ENCODE measurements around the gene SRRM5. TPM values are rescaled to one million over a fixed set of nuclear protein-coding genes. Genes with fewer than 3 reads are reported as not detected.

The SRRM5 gene
- polyA plus RNA-seq, 1 of the 3 experiments (the other 2 are of a cell fraction) = 0.15 TPM

- no peak for TF ChIP-seq ZBTB33 (IDR thresholded peaks at IDR 0.05; ENCODE audit: borderline replicate concordance, low read depth)
- no peak overlapping the region for H3K9ac ChIP-seq
- H3K9me3 ChIP-seq = no peaks in the 10 kb centered on the region
- H4K20me1 ChIP-seq (ENCODE audit: insufficient read depth) = no peaks in the 10 kb centered on the region
- no peak for DNase-seq
- H3K36me3 ChIP-seq (replicated peaks in 1 of 2; ENCODE audit: control insufficient read depth in 1 of 2, insufficient read depth in 2 of 2, low read length in 1 of 2) = peaks cover 7 to 11% of the 10 kb centered on the region in 2 experiments
- no peak overlapping the region for H3K27ac ChIP-seq (ENCODE audit: low read depth in 2 of 2, low read length in 1 of 2)
- H3K79me2 ChIP-seq (ENCODE audit: insufficient read depth) = peaks cover 22% of the 10 kb centered on the region
- H3F3A ChIP-seq (replicated peaks; ENCODE audit: insufficient read depth) = peaks cover 12% of the 10 kb centered on the region
- WGBS (ENCODE audit: low lambda C conversion rate) = 92% methylated on average over 7 of the region's 7 CpGs
- H3K4me2 ChIP-seq = no peak overlapping the region
- CTCF ChIA-PET = interaction anchor here (0.8 kb wide), 1 partner anchor 9 kb away, joined by 3 read pairs; no protein-coding TSS in a partner anchor
- no peaks in the 10 kb centered on the region for H3K9me2 ChIP-seq
- POLR2A ChIA-PET = no interaction called here
- H2AFZ ChIP-seq (ENCODE audit: low read depth) = no peak overlapping the region
- H3K4me1 ChIP-seq (ENCODE audit: control insufficient read depth in 1 of 2, insufficient read depth in 2 of 2, low read depth in 1 of 2, low read length in 1 of 2) = no peaks in the 10 kb centered on the region
- H3K27me3 ChIP-seq (ENCODE audit: insufficient read depth) = no peaks in the 10 kb centered on the region
- no peak overlapping the region for H3K4me3 ChIP-seq (ENCODE audit: low read depth in 2 of 2, low read length in 1 of 2)
Observed at GRCh38 chr19:43606569-43607229, 5.2 kb upstream of the SRRM5 start.

GRCh38 chr19:43607238-43608205 is 4.4 kb upstream of the SRRM5 start:
- H3K36me3 ChIP-seq (replicated peaks in 1 of 2; ENCODE audit: control insufficient read depth in 1 of 2, insufficient read depth in 2 of 2, low read length in 1 of 2) = peaks cover 4 to 13% of the 10 kb centered on the region in 2 experiments
- CTCF ChIA-PET = no interaction called here
- H4K20me1 ChIP-seq (ENCODE audit: insufficient read depth) = no peaks in the 10 kb centered on the region
- DNase-seq = no peak
- POLR2A ChIA-PET = no interaction called here
- TF ChIP-seq USF1 (IDR thresholded peaks at IDR 0.05; ENCODE audit: borderline replicate concordance, low read depth) (no peak), GABPA (IDR thresholded peaks at IDR 0.05; ENCODE audit: low read depth) (no peak), SIN3A (IDR thresholded peaks at IDR 0.05; ENCODE audit: borderline replicate concordance, low read depth, low read length) (no peak), PBX3 (IDR thresholded peaks at IDR 0.05) (no peak), TAF1 (IDR thresholded peaks at IDR 0.05; ENCODE audit: borderline replicate concordance, low read depth, low read length) (no peak), IRF3 (IDR thresholded peaks at IDR 0.05; ENCODE audit: low read depth, low read length) (no peak), TEAD4 (IDR thresholded peaks at IDR 0.05; ENCODE audit: borderline replicate concordance, insufficient read depth) (no peak), USF2 (IDR thresholded peaks at IDR 0.05; ENCODE audit: borderline replicate concordance, low read depth, low read length) (no peak)
- no peak overlapping the region for H3K4me3 ChIP-seq (ENCODE audit: low read depth in 2 of 2, low read length in 1 of 2)
- H3K79me2 ChIP-seq (ENCODE audit: insufficient read depth) = peaks cover 31% of the 10 kb centered on the region
- H2AFZ ChIP-seq (ENCODE audit: low read depth) = no peak overlapping the region
- H3K4me1 ChIP-seq (ENCODE audit: control insufficient read depth in 1 of 2, insufficient read depth in 2 of 2, low read depth in 1 of 2, low read length in 1 of 2) = no peaks in the 10 kb centered on the region
- no peak overlapping the region for H3K27ac ChIP-seq (ENCODE audit: low read depth in 2 of 2, low read length in 1 of 2)
- H3K9ac ChIP-seq = no peak overlapping the region
- peaks cover 6% of the 10 kb centered on the region for H3F3A ChIP-seq (replicated peaks; ENCODE audit: insufficient read depth)
- H3K9me2 ChIP-seq = no peaks in the 10 kb centered on the region
- no peaks in the 10 kb centered on the region for H3K9me3 ChIP-seq
- H3K27me3 ChIP-seq (ENCODE audit: insufficient read depth) = no peaks in the 10 kb centered on the region
- H3K4me2 ChIP-seq = no peak overlapping the region
- WGBS (ENCODE audit: low lambda C conversion rate) = 88% methylated on average over 17 of the region's 28 CpGs
